ENCODE results near the gene MAP3K14.

Gene MAP3K14

DNA sequence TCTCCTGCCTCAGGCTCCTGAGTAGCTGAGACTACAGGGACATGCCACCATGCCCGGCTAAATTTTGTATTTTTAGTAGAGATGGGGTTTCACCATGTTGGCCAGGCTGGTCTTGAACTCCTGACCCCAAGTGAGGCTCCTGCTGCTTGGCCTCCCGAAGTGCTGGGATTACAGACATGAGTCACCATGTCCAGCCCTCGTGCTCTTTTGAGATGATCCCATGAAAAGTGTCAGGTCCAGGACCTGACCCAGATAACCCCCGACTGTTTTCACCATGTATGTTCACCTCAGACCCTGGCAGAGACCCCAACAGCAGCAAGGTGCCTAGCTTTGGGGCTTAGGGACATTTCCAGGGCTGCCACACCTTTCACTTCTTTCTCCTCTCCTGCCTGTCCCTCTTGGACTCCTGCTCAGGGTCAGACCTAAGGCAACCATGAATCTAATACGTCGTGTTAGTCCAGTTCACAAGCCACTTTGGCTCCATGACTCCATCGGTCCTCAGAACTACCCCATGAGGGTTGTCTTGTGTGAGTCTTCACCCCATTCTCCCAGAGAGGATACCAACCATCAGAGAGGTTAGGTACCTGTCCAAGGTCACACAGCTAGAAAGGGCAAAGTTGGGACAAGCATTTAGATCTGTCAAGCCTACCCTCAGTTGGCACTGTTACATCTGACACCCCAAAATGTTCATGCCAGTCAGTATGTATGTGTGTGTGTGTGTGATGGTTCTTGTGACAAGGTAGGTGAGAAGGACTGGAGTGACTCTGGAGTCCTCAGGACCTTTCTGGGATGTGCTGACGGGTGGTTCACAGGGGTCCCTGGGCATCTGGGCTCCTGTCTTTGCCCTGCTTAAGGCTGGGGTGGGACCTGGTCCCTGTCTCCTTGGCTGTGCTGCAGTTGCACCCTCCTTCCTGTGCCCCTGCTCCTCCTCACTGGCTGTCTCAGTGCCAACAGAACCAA, 23.1 kb upstream of the MAP3K14 start:
- in situ Hi-C loops (cut with MboI; ENCODE audit: low sequenced_read_pairs), result no loop called here

DNA sequence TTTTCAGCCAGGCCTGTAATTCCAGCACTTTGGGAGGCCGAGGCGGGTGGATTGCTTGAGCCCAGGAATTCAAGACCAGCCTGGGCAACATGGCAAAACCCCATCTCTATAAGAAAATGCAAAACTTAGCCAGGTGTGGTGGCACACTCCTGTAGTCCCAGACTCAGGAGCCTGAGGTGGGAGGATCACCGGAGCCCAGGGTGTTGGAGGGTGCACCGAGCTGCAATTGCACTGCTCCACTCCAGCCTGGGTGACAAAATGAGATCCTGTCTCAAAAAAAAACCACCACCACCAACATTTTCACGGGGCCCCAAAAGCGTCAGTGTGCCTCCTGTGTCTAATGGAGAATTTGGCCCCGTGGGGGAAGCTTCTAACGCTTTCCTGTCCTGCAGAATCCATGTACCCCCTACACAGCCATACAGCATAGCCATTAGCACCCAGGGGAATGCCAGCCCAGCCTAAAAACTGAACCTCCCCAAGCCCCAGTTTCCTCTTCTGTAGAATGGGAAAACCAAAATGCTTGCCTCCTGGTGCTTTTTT, 22.2 kb upstream of the MAP3K14 start:
- in situ Hi-C loops (cut with MboI; ENCODE audit: low sequenced_read_pairs), result no loop called here

DNA sequence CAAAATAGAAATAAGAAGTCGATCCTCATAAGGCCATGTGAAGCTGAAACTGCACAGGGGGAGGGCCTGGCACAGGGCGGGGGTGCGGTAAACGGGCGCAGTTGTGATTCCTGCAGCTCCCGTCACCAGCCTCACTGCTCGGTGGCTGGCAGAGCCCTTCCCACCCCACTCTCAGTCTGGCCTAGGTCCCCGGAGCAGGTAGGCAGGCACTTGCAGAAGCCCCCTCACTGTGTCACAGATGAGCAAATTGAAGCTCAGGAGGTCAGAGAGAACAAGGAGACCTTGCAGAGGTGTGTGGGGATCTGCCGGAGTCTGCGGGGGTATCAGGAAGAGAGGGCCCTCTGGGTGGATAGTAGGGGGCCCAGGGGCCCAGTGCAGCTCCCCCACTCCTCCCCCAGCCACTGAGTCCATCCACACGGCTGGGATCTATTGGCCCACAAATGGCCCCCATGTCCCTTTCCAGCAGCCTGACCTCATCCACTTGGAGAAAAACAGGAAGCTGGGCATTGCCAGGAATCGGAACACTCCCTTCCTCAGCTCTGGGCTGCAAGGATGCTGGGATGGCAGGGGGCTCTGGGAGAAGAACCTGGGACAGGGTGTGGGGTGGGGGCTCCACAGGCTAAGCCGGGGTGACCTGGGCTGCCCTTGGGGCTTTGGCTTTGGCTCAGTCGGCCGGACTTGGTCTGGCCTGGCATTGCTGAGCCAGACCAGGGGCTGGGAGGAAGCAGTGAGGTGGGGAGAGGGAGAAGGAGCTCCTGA, 21.4 kb upstream of the MAP3K14 start:
- in situ Hi-C loops (cut with MboI; ENCODE audit: low sequenced_read_pairs), result no loop called here

DNA sequence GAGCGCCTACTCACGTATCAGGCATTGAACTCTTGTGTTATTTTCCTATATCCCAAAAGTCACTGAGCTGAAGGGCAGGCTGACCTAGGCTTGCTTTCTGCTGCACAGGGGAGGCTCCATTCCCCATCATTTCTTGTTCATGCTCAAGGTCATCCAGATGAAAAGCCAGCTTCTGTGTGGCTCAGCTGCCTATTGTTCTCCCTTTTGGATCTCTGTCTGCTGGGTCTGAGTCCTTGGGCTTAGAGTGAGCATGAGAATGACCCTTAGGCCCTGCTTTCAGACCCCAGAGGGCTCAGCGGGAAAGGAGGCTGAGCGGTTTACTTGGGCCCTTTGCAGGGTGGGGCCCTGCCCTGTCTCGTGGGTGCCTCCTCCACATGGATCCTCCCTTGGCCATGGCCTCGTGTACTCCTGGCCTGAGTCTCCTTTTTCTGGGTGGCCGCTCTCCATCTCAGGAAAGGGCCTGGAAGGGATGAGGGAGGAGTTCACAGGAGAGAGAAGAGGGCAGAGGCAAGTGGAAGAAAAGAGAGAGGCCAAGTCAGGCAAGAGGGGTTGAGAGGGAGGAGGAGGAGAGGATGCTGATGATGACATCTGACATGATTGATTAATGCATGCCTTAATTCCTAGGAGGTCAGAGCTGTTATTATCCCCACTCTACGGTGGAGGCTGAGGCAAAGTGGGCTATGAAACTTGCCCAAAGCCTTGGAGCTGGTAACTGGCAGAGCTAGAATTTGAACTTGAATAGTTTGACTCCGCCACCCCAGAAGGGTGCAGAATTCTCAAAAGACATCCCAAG, 19.8 kb upstream of the MAP3K14 start:
- in situ Hi-C loops (cut with MboI; ENCODE audit: low sequenced_read_pairs), result no loop called here

DNA sequence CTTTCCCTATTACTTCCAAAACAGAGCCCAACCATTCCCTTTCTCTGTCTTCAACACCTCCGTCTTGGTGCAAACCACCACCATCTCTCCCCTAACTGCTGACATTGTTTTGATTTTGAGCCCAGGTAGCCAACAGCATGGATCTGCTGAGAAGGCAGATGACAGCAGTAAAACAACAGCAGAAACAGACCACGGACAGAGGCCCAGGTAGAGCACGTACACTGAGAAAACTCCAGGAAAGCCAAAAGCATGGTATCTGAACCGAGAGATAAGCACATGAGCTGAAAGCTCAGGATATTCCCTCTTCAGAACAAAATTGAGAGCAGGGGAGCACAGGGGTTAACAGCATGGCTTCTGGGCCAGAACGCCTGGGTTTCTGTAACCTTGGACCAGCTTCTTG, 18.9 kb upstream of the MAP3K14 start:
- in situ Hi-C loops (cut with MboI; ENCODE audit: low sequenced_read_pairs), result no loop called here

- in situ Hi-C loops (cut with MboI; ENCODE audit: low sequenced_read_pairs), result no loop called here
These were observed 18.2 kb upstream of the MAP3K14 start for GRCh38 chr17:45334701-45335677.

DNA sequence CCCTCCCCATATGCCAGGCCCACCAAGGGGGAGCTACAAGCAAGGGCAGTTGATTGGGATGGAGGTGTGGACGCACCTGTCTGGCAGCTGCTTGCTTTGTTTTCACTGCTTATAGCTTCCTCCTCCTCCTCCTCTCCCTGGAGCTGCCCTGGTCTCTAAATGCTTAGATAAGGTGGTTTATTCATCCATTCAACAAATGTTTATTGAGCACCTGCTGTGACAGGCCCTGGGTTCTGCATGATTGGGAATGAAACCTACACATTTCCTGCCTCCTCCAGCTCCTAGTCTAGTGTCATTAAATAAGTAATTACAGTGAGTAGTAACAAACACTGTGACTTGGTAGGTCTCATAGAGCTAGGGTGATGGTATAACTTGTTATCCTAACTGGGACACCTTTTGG, 17.4 kb upstream of the MAP3K14 start:
- in situ Hi-C loops (cut with MboI; ENCODE audit: low sequenced_read_pairs), result no loop called here

DNA sequence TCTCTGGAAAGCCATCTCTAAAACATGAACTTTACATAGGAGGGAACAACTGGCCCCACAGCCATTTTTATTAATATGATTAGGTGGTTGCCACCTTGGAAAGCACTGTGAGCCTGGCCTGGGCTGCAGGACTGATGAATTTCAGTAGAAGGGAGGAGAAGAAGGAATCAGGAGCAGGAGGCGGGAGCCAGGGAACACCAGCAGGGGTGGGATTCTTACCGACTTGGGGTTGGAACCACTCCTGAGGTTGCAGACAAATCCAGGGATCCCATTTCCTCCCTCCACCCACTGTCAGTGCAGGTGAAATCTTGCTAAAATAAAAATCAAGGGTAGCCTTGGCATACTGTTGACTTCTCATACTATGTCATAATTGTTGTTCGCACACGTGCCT, 16.9 kb upstream of the MAP3K14 start:
- in situ Hi-C loops (cut with MboI; ENCODE audit: low sequenced_read_pairs), result no loop called here

DNA sequence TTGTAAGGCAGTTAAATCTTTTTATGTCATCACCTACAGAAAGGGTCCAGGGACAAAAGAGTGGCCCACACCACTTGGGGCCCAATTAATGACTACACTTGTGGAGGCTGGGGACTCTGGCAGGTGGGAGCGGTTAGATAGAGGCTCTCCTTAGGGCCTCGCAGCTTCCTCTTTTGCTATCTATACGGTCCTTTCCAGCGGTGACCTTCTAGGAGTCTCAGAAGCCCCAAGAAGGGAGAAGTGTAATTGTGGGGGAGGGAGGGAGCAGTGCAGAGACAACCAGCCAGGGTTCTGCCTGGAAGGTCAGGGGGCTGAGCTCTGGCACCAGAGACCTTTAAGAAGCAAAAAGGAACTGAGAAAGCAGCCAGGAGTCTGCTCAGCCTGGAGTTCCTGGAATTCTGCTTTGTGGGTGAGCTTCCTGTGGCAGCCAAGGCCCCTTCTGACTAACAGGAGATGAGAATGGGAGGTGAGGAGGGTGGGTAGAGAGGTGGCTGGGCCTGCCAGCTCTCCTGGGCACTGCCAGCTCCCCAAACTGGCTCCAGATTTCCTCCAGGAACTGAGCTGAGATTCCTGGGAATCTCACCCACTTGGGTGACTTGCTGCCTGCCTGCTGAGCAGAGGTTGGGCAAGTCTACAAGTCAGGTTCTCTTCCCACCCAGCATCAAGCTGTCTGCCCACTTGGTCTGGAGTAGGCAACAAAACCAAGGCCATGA, 16.3 kb upstream of the MAP3K14 start:
- in situ Hi-C loops (cut with MboI; ENCODE audit: low sequenced_read_pairs), result no loop called here

GRCh38 chr17:45332505-45332904, 15.7 kb upstream of the MAP3K14 start:
- in situ Hi-C loops (cut with MboI; ENCODE audit: low sequenced_read_pairs), result no loop called here

DNA sequence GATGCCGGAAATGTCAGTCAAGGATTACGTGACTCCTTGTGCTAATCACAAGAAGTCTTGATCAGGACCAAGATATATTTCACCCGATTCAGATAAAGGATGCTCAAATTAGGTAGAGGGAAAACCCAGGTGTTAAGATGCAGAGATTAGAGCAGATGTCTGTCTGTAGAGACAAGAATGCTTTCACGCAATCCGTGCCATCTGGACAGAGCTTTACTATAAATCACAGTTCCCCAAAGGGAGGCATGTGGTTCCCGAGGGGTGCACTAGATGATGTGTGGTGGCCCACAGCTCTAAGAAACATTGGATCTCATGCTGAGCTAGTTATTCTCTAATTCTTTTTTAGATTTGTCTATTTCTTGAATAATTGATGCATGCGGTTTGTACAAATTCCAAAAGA, 9.8 kb upstream of the MAP3K14 start:
- in situ Hi-C loops (cut with MboI; ENCODE audit: low sequenced_read_pairs), result no loop called here

DNA sequence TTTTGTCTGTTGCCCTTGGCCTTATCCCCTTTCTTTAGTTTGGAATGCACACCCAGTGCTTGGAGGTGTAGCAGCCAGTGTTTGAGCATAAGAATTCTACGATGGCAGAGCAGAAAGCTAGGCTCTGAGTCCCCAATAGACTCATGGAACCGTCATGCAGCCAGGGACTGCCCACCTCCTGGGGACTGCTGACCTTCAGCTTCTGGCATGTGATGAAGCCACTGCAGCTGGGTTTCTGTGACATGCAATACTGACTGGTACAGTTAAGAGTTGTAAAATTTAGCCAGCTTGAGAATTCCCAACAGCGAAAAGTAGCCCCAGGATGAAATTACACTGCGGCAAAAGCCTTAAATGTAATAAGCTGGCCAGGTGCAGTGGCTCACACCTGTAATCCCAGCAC, 9.0 kb upstream of the MAP3K14 start:
- in situ Hi-C loops (cut with MboI; ENCODE audit: low sequenced_read_pairs), result no loop called here

- in situ Hi-C loops (cut with MboI; ENCODE audit: low sequenced_read_pairs), result no loop called here
These were observed 7.5 kb upstream of the MAP3K14 start for GRCh38 chr17:45324336-45324735.

DNA sequence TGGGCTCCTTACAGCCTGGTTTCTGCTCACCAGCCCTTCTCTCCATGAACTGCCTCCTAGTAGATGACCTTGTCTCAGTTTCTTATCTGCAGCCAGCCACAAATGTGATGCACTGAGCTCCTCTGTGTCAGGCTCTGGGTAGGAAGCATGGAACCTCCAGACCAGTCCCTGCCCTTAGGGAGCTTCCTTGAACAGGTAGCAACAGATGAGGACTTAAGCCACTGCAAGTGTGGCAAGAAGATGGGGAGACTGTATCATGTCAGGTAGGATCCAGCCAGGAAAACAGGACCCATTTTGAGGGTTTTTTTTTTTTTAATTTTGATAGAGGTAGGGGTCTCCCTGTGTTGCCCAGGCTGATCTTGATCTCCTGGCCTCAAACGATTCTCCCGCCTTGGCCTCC, 5.3 kb upstream of the MAP3K14 start:
- in situ Hi-C loops (cut with MboI; ENCODE audit: low sequenced_read_pairs), result no loop called here

GRCh38 chr17:45320931-45321461, 4.2 kb upstream of the MAP3K14 start:
- in situ Hi-C loops (cut with MboI; ENCODE audit: low sequenced_read_pairs), result no loop called here

DNA sequence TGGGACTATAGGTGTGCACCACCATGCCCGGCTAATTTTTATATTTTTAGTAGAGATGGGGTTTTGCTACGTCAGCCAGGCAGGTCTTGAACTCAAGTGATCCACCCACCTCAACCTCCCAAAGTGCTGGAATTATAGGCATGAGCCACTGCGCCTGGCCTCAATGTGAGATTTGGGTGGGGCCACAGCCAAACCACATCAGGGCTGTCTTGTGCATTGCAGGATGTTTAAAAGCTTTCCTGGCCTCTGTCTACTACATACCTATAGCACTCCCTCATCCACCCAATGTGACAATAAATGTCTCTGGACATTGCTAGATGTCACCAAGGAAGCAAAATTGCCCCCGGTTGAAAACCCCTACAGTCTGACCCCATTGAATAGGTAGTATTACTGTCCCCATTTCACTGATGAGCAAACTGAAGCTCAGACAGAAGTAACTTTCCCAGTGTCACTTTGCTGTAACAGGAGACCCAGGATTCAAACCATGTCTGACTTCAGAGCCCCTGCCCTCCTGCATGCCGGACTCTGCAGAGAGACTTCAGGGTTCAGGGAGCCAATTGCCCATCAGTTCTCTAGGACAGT, 3.6 kb upstream of the MAP3K14 start:
- in situ Hi-C loops (cut with MboI; ENCODE audit: low sequenced_read_pairs), result no loop called here

DNA sequence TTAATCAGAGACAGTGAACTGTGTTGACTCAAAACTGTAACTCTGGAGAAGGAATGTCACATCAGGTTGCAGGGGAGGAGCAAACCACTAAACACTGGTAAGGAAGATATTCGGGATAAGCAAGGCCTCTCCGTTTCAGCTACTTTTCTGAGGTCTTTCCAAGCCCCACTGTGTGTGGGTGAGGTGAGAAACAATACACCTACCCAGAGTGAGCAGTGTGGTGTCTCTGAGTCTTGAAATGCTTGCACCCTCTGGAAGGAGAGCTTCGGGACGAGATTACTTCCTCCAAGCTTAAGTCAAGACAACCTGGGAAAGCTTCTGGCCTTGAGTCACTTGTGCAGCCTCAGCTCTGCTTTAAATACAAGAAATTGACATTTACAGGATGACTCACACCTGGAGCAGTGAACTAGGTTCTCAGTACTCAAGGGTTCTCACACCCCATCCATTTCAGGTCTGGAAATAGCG, 2.5 kb upstream of the MAP3K14 start:
- in situ Hi-C loops (cut with MboI; ENCODE audit: low sequenced_read_pairs), result no loop called here

DNA sequence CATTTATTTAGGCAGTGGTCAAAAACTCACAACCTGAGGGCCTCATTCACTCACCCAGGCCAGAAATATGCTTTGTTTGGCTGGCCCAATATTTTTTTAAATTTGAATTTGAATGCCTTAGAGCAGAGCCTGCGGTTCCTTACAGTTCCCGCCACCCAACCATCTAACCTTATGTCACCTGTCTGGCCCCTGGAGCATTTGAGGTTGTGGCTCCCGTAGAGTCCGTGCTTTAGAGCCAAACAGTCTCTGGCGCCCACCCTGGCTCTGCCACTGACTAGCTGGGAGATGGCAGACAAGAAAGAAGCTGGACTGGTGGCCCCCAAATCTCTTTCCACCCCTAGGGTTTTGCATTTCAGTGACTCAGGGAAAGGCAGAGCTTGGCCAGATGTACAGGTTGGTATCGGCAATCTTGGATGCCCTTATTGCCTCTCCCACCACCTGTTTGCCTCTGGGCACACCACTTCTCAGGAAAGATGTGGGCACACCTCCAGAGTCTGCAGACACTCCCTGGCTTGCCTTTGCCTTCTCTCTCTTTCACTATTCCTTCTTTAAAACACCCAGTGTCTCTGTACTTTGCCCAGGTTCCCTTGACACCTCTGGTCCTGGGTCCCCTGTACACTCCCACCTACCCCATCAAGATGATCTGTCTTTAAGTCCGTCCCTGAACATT, 1.9 kb upstream of the MAP3K14 start:
- in situ Hi-C loops (cut with MboI; ENCODE audit: low sequenced_read_pairs), result no loop called here

Data from hTERT RPE-1 (cell line).